IMR-90 (cell line): ENCODE data around the gene MYOC. TPM values are rescaled to one million over a fixed set of nuclear protein-coding genes. Genes with fewer than 3 reads are reported as not detected.

Source experiments
- ATAC-seq: fragments of 200-7000 bp; cut with Tn5 transposase; 2 replicates; pipeline ENCODE4 v1.9.1; 2020; ENCODE audit warnings: low read depth, mild to moderate bottlenecking, moderate library complexity
- BruUV-seq: library from RNA; stranded (reverse); fragments of 400-500 nt; replicated peaks from 2 replicates; lab custom pipeline; 2021; lab: Mats Ljungman, UMichigan
- CTCF ChIA-PET: fragments of 300-600 bp; formaldehyde crosslinking; extraction: SDS; loops from one replicate; lab custom pipeline; 2021; ENCODE audit warnings: antibody characterized with exemption; lab: Yijun Ruan, JAX
- POLR2A ChIA-PET: fragments of 300-600 bp; sonication (Branson Sonifier 250); formaldehyde crosslinking; loops from one replicate; lab custom pipeline; 2022; ENCODE audit warnings: antibody characterized with exemption; ENCODE audit not compliant: unreplicated experiment; lab: Charles Lee
- DNase-seq: peaks from one replicate; pipeline ENCODE4 v3.0.0; 2013
- H2AFZ ChIP-seq: replicated peaks from 2 replicates; pipeline ENCODE3; 2013; ENCODE audit warnings: low read length, mild to moderate bottlenecking; ENCODE audit not compliant: poor library complexity
- H2AK5ac ChIP-seq: 2 replicates; pipeline ENCODE4 v1.6.1; 2013; ENCODE audit warnings: low read depth, low read length, inconsistent platforms
- H2AK9ac ChIP-seq: replicated peaks from 2 replicates; pipeline ENCODE3; 2013; ENCODE audit warnings: mild to moderate bottlenecking, low read depth, low read length, moderate library complexity; ENCODE audit not compliant: poor library complexity
- H2BK120ac ChIP-seq: 2 replicates; pipeline ENCODE4 v1.6.1; 2013; ENCODE audit warnings: low read depth, low read length, inconsistent platforms
- H2BK15ac ChIP-seq: 3 replicates; pipeline ENCODE4 v1.6.1; 2013; ENCODE audit warnings: low read depth, low read length, inconsistent platforms
- H2BK20ac ChIP-seq: 2 replicates; pipeline ENCODE4 v1.6.1; 2013; ENCODE audit warnings: low read depth, mild to moderate bottlenecking, inconsistent platforms, low read length, moderate library complexity
- H2BK5ac ChIP-seq: 2 replicates; pipeline ENCODE4 v1.6.1; 2013; ENCODE audit warnings: mild to moderate bottlenecking, low read depth, low read length, inconsistent platforms; ENCODE audit not compliant: poor library complexity, severe bottlenecking
- H3K14ac ChIP-seq: replicated peaks from 2 replicates; pipeline ENCODE4 v1.6.1; 2013; ENCODE audit warnings: low read depth, low read length, inconsistent platforms
- H3K18ac ChIP-seq: 2 replicates; pipeline ENCODE4 v1.6.1; 2013; ENCODE audit warnings: low read depth, low read length, control low read depth
- H3K23ac ChIP-seq: 2 replicates; pipeline ENCODE4 v1.6.1; 2013; ENCODE audit warnings: low read depth, low read length, inconsistent platforms
- H3K27ac ChIP-seq: 2 replicates; pipeline ENCODE4 v1.5.1; 2013; ENCODE audit warnings: mild to moderate bottlenecking, control low read depth, low read length; ENCODE audit not compliant: insufficient read depth
- H3K27me3 ChIP-seq: 2 replicates; pipeline ENCODE4 v1.6.1; 2013; ENCODE audit warnings: low read length; ENCODE audit not compliant: control insufficient read depth, insufficient read depth
- H3K36me3 ChIP-seq: 2 replicates; pipeline ENCODE4 v1.6.1; 2013; ENCODE audit warnings: low read length, mixed read lengths; ENCODE audit not compliant: control insufficient read depth, insufficient read depth
- H3K4ac ChIP-seq: 2 replicates; pipeline ENCODE4 v1.6.1; 2013; ENCODE audit warnings: low read depth, low read length, inconsistent platforms
- H3K4me1 ChIP-seq: 2 replicates; pipeline ENCODE4 v1.6.1; 2013; ENCODE audit warnings: low read length, mixed read lengths; ENCODE audit not compliant: control insufficient read depth, insufficient read depth
- H3K4me2 ChIP-seq: 2 replicates; pipeline ENCODE4 v1.6.1; 2013; ENCODE audit warnings: low read depth, mild to moderate bottlenecking, control low read depth, low read length, moderate library complexity
- H3K4me3 ChIP-seq: 2 replicates; pipeline ENCODE4 v1.5.1; 2013; ENCODE audit warnings: low read depth, mild to moderate bottlenecking, control low read depth, low read length, moderate library complexity; ENCODE audit not compliant: insufficient read depth
- H3K56ac ChIP-seq: 2 replicates; pipeline ENCODE4 v1.6.1; 2013; ENCODE audit warnings: low read length, inconsistent platforms; ENCODE audit not compliant: insufficient read depth; ENCODE audit errors: extremely low read depth
- H3K79me1 ChIP-seq, 2 experiments: 2 replicates each; pipeline ENCODE4 v1.6.1; 2013; ENCODE audit warnings: low read length in 2 of 2, inconsistent platforms in 1 of 2, low read depth in 1 of 2
- H3K9ac ChIP-seq: 2 replicates; pipeline ENCODE4 v1.6.1; 2013; ENCODE audit warnings: low read depth, low read length, control low read depth
- H3K9me1 ChIP-seq: 2 replicates; pipeline ENCODE4 v1.6.1; 2013; ENCODE audit warnings: low read length, inconsistent platforms; ENCODE audit not compliant: insufficient read depth
- H3K9me3 ChIP-seq: 2 replicates; pipeline ENCODE4 v1.6.1; 2013; ENCODE audit warnings: low read length; ENCODE audit not compliant: control insufficient read depth, insufficient read depth
- H4K20me1 ChIP-seq: 2 replicates; pipeline ENCODE4 v1.6.1; 2013; ENCODE audit warnings: low read length, inconsistent platforms; ENCODE audit not compliant: insufficient read depth
- H4K5ac ChIP-seq: 2 replicates; pipeline ENCODE4 v1.6.1; 2013; ENCODE audit warnings: mild to moderate bottlenecking, low read depth, low read length, control low read depth
- H4K8ac ChIP-seq, 2 experiments: 2 replicates each; pipeline ENCODE4 v1.6.1; 2013; ENCODE audit warnings: low read depth in 2 of 2, low read length in 2 of 2, control low read depth in 1 of 2, inconsistent platforms in 1 of 2
- H4K91ac ChIP-seq: 2 replicates; pipeline ENCODE4 v1.6.1; 2013; ENCODE audit warnings: low read depth, low read length, inconsistent platforms; ENCODE audit not compliant: insufficient read depth
- BHLHE40 ChIP-seq: fragments of 150-350 bp; IDR thresholded peaks from 2 replicates; pipeline ENCODE4 v1.6.1; 2016; ENCODE audit warnings: mild to moderate bottlenecking, low read depth, low read length
- CEBPB ChIP-seq: IDR thresholded peaks from 2 replicates; pipeline ENCODE4 v1.6.1; 2012; ENCODE audit warnings: low read depth, low read length, improper control_type of control experiment
- CHD1 ChIP-seq: IDR thresholded peaks from 2 replicates; pipeline ENCODE4 v1.6.1; 2012; ENCODE audit warnings: low read depth, low read length, improper control_type of control experiment
- FOS ChIP-seq: fragments of 150-350 bp; IDR thresholded peaks from 2 replicates; pipeline ENCODE4 v1.6.1; 2016; ENCODE audit warnings: low read depth, low read length
- MAFK ChIP-seq: IDR thresholded peaks from 2 replicates; pipeline ENCODE4 v1.6.1; 2012; ENCODE audit warnings: low read depth, low read length, improper control_type of control experiment
- MAZ ChIP-seq: IDR thresholded peaks from 2 replicates; pipeline ENCODE4 v1.6.1; 2012; ENCODE audit warnings: low read depth, mild to moderate bottlenecking, low read length, improper control_type of control experiment, moderate library complexity, borderline replicate concordance
- MXI1 ChIP-seq: IDR thresholded peaks from 2 replicates; pipeline ENCODE4 v1.6.1; 2012; ENCODE audit warnings: low read depth, mild to moderate bottlenecking, low read length, moderate library complexity, borderline replicate concordance
- NFE2L2 ChIP-seq: fragments of 150-350 bp; IDR thresholded peaks from 2 replicates; pipeline ENCODE4 v1.6.1; 2016; ENCODE audit warnings: low read depth, mild to moderate bottlenecking, low read length
- POLR2A ChIP-seq: IDR thresholded peaks from 2 replicates; pipeline ENCODE4 v1.6.1; 2012; ENCODE audit warnings: mild to moderate bottlenecking, low read depth, low read length
- RAD21 ChIP-seq: IDR thresholded peaks from 2 replicates; pipeline ENCODE4 v1.6.1; 2012; ENCODE audit warnings: low read length, improper control_type of control experiment
- RCOR1 ChIP-seq: IDR thresholded peaks from 2 replicates; pipeline ENCODE4 v1.6.1; 2012; ENCODE audit warnings: mild to moderate bottlenecking, low read length, improper control_type of control experiment; ENCODE audit not compliant: insufficient replicate concordance
- RFX5 ChIP-seq: IDR thresholded peaks from 2 replicates; pipeline ENCODE4 v1.8.0; 2012; ENCODE audit warnings: low read depth, mild to moderate bottlenecking, low read length, moderate library complexity
- SMC3 ChIP-seq: fragments of 150-350 bp; IDR thresholded peaks from 2 replicates; pipeline ENCODE4 v1.6.1; 2016; ENCODE audit warnings: low read depth, mild to moderate bottlenecking, antibody characterized with exemption, low read length, moderate library complexity
- WGBS, 2 experiments: methylation state at CpG; one replicate each; pipeline versions ENCODE4 v1.1.5 to v1.1.7; 2013; ENCODE audit warnings: missing lambda C conversion rate in 2 of 2; ENCODE audit not compliant: insufficient read length in 1 of 2; ENCODE audit errors: extremely low coverage in 2 of 2; 5-methylcytosine and 5-hydroxymethylcytosine counted together
- dilution Hi-C: fragments of 300-500 bp; cut with HindIII; formaldehyde crosslinking; loops from one replicate; pipeline ENCODE4 v1.14.3; 2018; ENCODE audit warnings: low sequenced_read_pairs; ENCODE audit not compliant: unreplicated experiment
- in situ Hi-C: fragments of 300-500 bp; cut with MboI; formaldehyde crosslinking; loops from 3 replicates; pipeline ENCODE4 v1.14.3; 2019; ENCODE audit warnings: low sequenced_read_pairs, inconsistent platforms, mixed read lengths
- intact Hi-C: fragments of 100-400 bp; cut with micrococcal nuclease; formaldehyde crosslinking; loops from 2 replicates; pipeline ENCODE4 v1.10.0; 2022
- polyA plus RNA-seq, 3 experiments: library from polyadenylated mRNA; depleted of rRNA; stranded (reverse); fragments of >200 nt; gene quantifications; 2 replicates each; pipeline ENCODE4 v1.2.3, GENCODE V29; 2012; ENCODE audit warnings: low replicate concordance in 1 of 3
- total RNA-seq: library from RNA; depleted of rRNA; stranded (reverse); fragments of >200 nt; gene quantifications from 2 replicates; pipeline ENCODE4 v1.2.3, GENCODE V29; 2012
- TF ChIP-seq, protein P1 (sequence below): fragments of 150-350 bp; IDR thresholded peaks from 2 replicates; pipeline ENCODE4 v1.6.1; 2017; ENCODE audit warnings: mild to moderate bottlenecking, antibody characterized with exemption, low read length, low read depth
- TF ChIP-seq, protein P2 (sequence below): conservative IDR thresholded peaks from 2 replicates; pipeline ENCODE4 v1.5.1; 2012; ENCODE audit warnings: mild to moderate bottlenecking, low read depth, low read length, improper control_type of control experiment
- TF ChIP-seq, protein P3 (sequence below): fragments of 150-350 bp; IDR thresholded peaks from 2 replicates; pipeline ENCODE4 v1.6.1; 2016; ENCODE audit warnings: low read depth, mild to moderate bottlenecking, low read length, moderate library complexity, borderline replicate concordance

MYOC gene
- total and polyA plus RNA-seq, 2 of the 4 experiments (the other 2 are of a cell fraction) = not detected

DNA sequence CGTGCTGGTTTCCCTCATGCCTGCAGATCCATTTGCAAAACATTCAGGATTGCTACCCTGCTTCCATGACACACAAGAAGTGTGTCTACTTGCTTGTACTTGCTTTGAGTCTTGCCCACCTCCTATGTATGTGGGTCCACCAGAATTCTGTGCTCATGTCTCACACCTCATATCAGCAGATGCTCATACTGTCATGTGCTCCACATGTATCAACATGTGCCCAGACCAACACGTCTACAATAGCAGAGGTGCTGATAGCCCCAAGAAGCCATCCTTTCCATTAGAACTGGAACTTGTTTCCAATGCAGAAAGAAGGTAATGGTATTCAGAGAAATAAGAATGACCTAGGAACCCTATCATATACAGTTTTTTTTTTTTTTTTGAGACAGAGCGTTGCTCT lies 27.9 kb upstream of the MYOC start:
- H2AK5ac ChIP-seq = no peak overlapping the region
- H3K23ac ChIP-seq = no peak overlapping the region
- H2BK5ac ChIP-seq = no peak overlapping the region
- BruUV-seq = no TSS peak
- H3K4me3 ChIP-seq = no peak overlapping the region
- DNase-seq (no peak), ATAC-seq (no peak)
- CTCF ChIA-PET = no interaction called here
- H3K56ac ChIP-seq = no peak overlapping the region
- in situ Hi-C loops = no loop called here
- WGBS, 2 experiments = no CpG with 5 or more reads among the region's 3 CpGs
- no peak overlapping the region for H2BK20ac ChIP-seq
- no peaks in the 10 kb centered on the region for H4K20me1 ChIP-seq
- no peak overlapping the region for H3K27ac ChIP-seq
- no peak overlapping the region for H4K91ac ChIP-seq
- POLR2A ChIA-PET = no interaction called here
- no peak overlapping the region for H4K5ac ChIP-seq
- no peak overlapping the region for H2BK120ac ChIP-seq
- no peak overlapping the region for H2AK9ac ChIP-seq
- intact Hi-C loops = no loop called here
- H4K8ac ChIP-seq = no peak overlapping the region
- H3K36me3 ChIP-seq = no peaks in the 10 kb centered on the region
- H2BK15ac ChIP-seq = no peak overlapping the region
- no peak overlapping the region for H3K9ac ChIP-seq
- H3K79me1 ChIP-seq = no peaks in the 10 kb centered on the region
- no peak overlapping the region for H3K14ac ChIP-seq
- H3K4me2 ChIP-seq = no peak overlapping the region
- H3K27me3 ChIP-seq = no peaks in the 10 kb centered on the region; the same call in 1 of the 2 replicates
- no peak overlapping the region for H3K4ac ChIP-seq
- no peaks in the 10 kb centered on the region for H3K9me1 ChIP-seq
- no peak overlapping the region for H3K18ac ChIP-seq
- TF ChIP-seq BHLHE40 (no peak), MAZ (no peak), SMC3 (no peak), RCOR1 (no peak), MXI1 (no peak), CEBPB (no peak), RFX5 (no peak), CHD1 (no peak), NFE2L2 (no peak), FOS (no peak), MAFK (no peak), POLR2A (no peak), RAD21 (no peak)
- TF ChIP-seq, protein P1, sequence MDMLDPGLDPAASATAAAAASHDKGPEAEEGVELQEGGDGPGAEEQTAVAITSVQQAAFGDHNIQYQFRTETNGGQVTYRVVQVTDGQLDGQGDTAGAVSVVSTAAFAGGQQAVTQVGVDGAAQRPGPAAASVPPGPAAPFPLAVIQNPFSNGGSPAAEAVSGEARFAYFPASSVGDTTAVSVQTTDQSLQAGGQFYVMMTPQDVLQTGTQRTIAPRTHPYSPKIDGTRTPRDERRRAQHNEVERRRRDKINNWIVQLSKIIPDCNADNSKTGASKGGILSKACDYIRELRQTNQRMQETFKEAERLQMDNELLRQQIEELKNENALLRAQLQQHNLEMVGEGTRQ = no peak
- TF ChIP-seq, protein P2, sequence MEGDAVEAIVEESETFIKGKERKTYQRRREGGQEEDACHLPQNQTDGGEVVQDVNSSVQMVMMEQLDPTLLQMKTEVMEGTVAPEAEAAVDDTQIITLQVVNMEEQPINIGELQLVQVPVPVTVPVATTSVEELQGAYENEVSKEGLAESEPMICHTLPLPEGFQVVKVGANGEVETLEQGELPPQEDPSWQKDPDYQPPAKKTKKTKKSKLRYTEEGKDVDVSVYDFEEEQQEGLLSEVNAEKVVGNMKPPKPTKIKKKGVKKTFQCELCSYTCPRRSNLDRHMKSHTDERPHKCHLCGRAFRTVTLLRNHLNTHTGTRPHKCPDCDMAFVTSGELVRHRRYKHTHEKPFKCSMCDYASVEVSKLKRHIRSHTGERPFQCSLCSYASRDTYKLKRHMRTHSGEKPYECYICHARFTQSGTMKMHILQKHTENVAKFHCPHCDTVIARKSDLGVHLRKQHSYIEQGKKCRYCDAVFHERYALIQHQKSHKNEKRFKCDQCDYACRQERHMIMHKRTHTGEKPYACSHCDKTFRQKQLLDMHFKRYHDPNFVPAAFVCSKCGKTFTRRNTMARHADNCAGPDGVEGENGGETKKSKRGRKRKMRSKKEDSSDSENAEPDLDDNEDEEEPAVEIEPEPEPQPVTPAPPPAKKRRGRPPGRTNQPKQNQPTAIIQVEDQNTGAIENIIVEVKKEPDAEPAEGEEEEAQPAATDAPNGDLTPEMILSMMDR = no peak
- TF ChIP-seq, protein P3, sequence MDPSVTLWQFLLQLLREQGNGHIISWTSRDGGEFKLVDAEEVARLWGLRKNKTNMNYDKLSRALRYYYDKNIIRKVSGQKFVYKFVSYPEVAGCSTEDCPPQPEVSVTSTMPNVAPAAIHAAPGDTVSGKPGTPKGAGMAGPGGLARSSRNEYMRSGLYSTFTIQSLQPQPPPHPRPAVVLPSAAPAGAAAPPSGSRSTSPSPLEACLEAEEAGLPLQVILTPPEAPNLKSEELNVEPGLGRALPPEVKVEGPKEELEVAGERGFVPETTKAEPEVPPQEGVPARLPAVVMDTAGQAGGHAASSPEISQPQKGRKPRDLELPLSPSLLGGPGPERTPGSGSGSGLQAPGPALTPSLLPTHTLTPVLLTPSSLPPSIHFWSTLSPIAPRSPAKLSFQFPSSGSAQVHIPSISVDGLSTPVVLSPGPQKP = no peak
- H2AFZ ChIP-seq = no peak overlapping the region
- H3K4me1 ChIP-seq = no peaks in the 10 kb centered on the region
- dilution Hi-C loops = no loop called here
- H3K9me3 ChIP-seq = no peaks in the 10 kb centered on the region
